ENCODE data around the gene FAM219A.

- TF ChIP-seq CTCF (conservative IDR thresholded peaks at IDR 0.05; ENCODE audit: low read length), result no peak
- TF ChIP-seq EZH2phosphoT487 (IDR thresholded peaks at IDR 0.05; ENCODE audit: borderline replicate concordance, low read depth, low read length), result no peak
Measured at GRCh38 chr9:34493972-34494535, 35.7 kb upstream of the FAM219A start.
